ENCODE measurements around the gene SLC39A8. TPM values are rescaled to one million over a fixed set of nuclear protein-coding genes. Genes with fewer than 3 reads are reported as not detected.

The SLC39A8 gene
- total RNA-seq, 1 donor from 2014 or later, result 3.0 TPM

Other genes starting within 250 kb of the SLC39A8 start
- gene NFKB1, start 155.9 kb upstream of the SLC39A8 start, total RNA-seq, result 28.7 TPM